Naive thymus-derived CD4-positive, alpha-beta T cell (primary cell): ENCODE measurements around the gene HIKESHI. TPM values are rescaled to one million over a fixed set of nuclear protein-coding genes. Genes with fewer than 3 reads are reported as not detected.
"Not testable (repeated sequence)": the region's sequence is repeated elsewhere in the genome, so short reads cannot be mapped to it uniquely, and the experiment has no call there.

ENCODE experiments used
- ATAC-seq: fragments of 150-1000 bp; cut with Tn5 transposase; 2 replicates; pipeline ENCODE4 v1.10.0; 2021; ENCODE audit warnings: mild to moderate bottlenecking, moderate library complexity
- CTCF ChIA-PET: fragments of 350-600 bp; sonication (Branson Sonifier 250); formaldehyde crosslinking; loops from one replicate; lab custom pipeline; 2021; ENCODE audit warnings: antibody characterized with exemption; lab: Charles Lee
- POLR2A ChIA-PET: fragments of 350-600 bp; sonication (Branson Sonifier 250); formaldehyde crosslinking; loops from one replicate; lab custom pipeline; 2021; ENCODE audit warnings: antibody characterized with exemption, inconsistent platforms; lab: Charles Lee
- DNase-seq, 9 donors: peaks; one replicate each; pipeline versions ENCODE4 v3.0.0 to v3.0.0-alpha.2; 2020 to 2022; ENCODE audit warnings: mixed read lengths in 1 of 9
- H3K27ac ChIP-seq: one replicate; pipeline ENCODE4 v1.7.0; 2013; ENCODE audit warnings: mild to moderate bottlenecking, low read depth, low read length, moderate library complexity
- H3K27me3 ChIP-seq, 2 donors: one replicate each; pipeline ENCODE4 v1.7.0; 2013; ENCODE audit warnings: low read length in 2 of 2, mild to moderate bottlenecking in 2 of 2, moderate library complexity in 2 of 2; ENCODE audit not compliant: control insufficient read depth in 2 of 2, insufficient read depth in 2 of 2
- H3K36me3 ChIP-seq, 3 experiments: 1 replicate in 2 of 3; 2 replicates in 1 of 3; pipeline ENCODE4 v1.7.0; 2013; ENCODE audit warnings: low read length in 3 of 3, mild to moderate bottlenecking in 3 of 3, moderate library complexity in 1 of 3; ENCODE audit not compliant: insufficient read depth in 3 of 3, control insufficient read depth in 2 of 3
- H3K4me1 ChIP-seq, 2 donors: one replicate each; pipeline ENCODE4 v1.7.0; 2013; ENCODE audit warnings: low read length in 2 of 2, mild to moderate bottlenecking in 2 of 2, moderate library complexity in 1 of 2; ENCODE audit not compliant: control insufficient read depth in 2 of 2, insufficient read depth in 2 of 2
- H3K4me3 ChIP-seq: 2 replicates; pipeline ENCODE4 v1.7.0; 2013; ENCODE audit warnings: mild to moderate bottlenecking, low read length
- H3K9me3 ChIP-seq, 3 experiments: 1 replicate in 2 of 3; 2 replicates in 1 of 3; pipeline ENCODE4 v1.7.0; 2013; ENCODE audit warnings: low read length in 3 of 3; ENCODE audit not compliant: control insufficient read depth in 2 of 3
- H3K27ac Mint-ChIP-seq, 9 donors: one replicate each; pipeline ENCODE4 v1.8.0; 2020 to 2022; ENCODE audit warnings: mixed read lengths in 9 of 9, mild to moderate bottlenecking in 8 of 9, moderate library complexity in 5 of 9, inconsistent platforms in 2 of 9
- H3K27me3 Mint-ChIP-seq, 5 donors: one replicate each; pipeline ENCODE4 v1.8.0; 2021 to 2022; ENCODE audit warnings: mixed read lengths in 5 of 5, mild to moderate bottlenecking in 1 of 5
- H3K36me3 Mint-ChIP-seq, 5 donors: one replicate each; pipeline ENCODE4 v1.8.0; 2020 to 2022; ENCODE audit warnings: mixed read lengths in 5 of 5, mild to moderate bottlenecking in 3 of 5, inconsistent platforms in 1 of 5
- H3K4me1 Mint-ChIP-seq, 7 donors: one replicate each; pipeline ENCODE4 v1.8.0; 2020 to 2022; ENCODE audit warnings: mixed read lengths in 7 of 7, mild to moderate bottlenecking in 3 of 7, inconsistent platforms in 1 of 7
- H3K4me3 Mint-ChIP-seq, 10 donors: one replicate each; pipeline ENCODE4 v1.8.0; 2020 to 2022; ENCODE audit warnings: mild to moderate bottlenecking in 10 of 10, mixed read lengths in 10 of 10, moderate library complexity in 6 of 10, inconsistent platforms in 2 of 10
- H3K9me3 Mint-ChIP-seq, 11 donors: one replicate each; pipeline ENCODE4 v1.8.0; 2020 to 2022; ENCODE audit warnings: mixed read lengths in 11 of 11, mild to moderate bottlenecking in 4 of 11, inconsistent platforms in 1 of 11, moderate library complexity in 1 of 11
- intact Hi-C, 2 donors: fragments of 100-400 bp; cut with micrococcal nuclease; formaldehyde crosslinking; loops; one replicate each; pipeline ENCODE4 v1.15.1; 2023
- polyA plus RNA-seq, 2 donors: library from polyadenylated mRNA; unstranded; fragments of 300-500 nt; fragmentation: Illumina TruSeq; gene quantifications; one replicate each; pipeline ENCODE4 v1.2.3, GENCODE V29; 2021
- total RNA-seq, 6 experiments: library from RNA in 5 of 6; stranded (reverse) in 5 of 6; gene quantifications; 1 replicate in 5 of 6; 2 replicates in 1 of 6; pipeline ENCODE4 v1.2.3 and lab custom pipeline; 2021 to 2026

The HIKESHI gene
- total and polyA plus RNA-seq, 7 experiments from 2014 or later: 16.7 to 88.7 (median 31.6) TPM

DNA sequence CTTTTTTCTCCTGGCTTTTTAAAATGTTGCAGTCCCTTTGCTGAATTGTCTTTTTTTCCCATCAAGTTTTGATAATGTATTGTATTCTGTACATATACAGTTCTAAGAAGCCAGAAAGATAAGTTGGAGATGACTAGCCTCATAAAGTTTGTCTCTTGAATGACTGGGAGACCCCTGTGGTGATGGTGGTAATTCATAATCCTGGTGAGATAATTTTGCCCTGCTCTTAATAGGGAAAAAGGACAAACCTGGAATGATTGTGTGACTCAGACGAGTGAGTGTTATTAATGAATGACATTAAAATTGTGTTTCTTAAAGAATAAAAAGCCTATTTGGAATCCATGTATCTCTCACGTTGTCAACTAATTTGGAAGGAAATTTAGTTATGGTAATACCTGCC lies 1.2 kb downstream of the HIKESHI start:
- Mint-ChIP-seq H3K9me3 (no peaks in the 10 kb centered on the region), H3K36me3 (peaks cover 0 to 4% (median 3%) of the 10 kb centered on the region in 5 donors), H3K27me3 (peaks cover 0 to 8% (median 0%) of the 10 kb centered on the region in 5 donors), H3K4me3 (peak overlapping the region; percentile 95 to 100 (median 100)), H3K4me1 (peaks cover 4 to 37% (median 32%) of the 10 kb centered on the region in 7 donors), H3K27ac (peak overlapping the region; percentile 37 to 100 (median 96))
- Histone ChIP-seq H3K9me3 (no peaks in the 10 kb centered on the region), H3K27me3 (no peaks in the 10 kb centered on the region), H3K27ac (no peak overlapping the region), H3K4me3 (peak overlapping the region; percentile 96), H3K4me1 (peaks cover 10 to 13% of the 10 kb centered on the region in 2 donors), H3K36me3 (peaks cover 0 to 4% (median 0%) of the 10 kb centered on the region in 3 experiments)
- no peak for ATAC-seq
- CTCF ChIA-PET: no interaction called here
- no peak for DNase-seq
- POLR2A ChIA-PET: interaction anchor here (0.6 to 2.3 kb wide), 4 partner anchors 31 to 642 kb away, joined by 3 to 11 read pairs (median 5); partner anchors contain the start of gene EED
- intact Hi-C loops: loop anchor here (5.0 to 10.0 kb wide), 4 partner anchors 502 to 732 kb away; partner anchors contain the start of genes TMEM126A (in 2 of the 2), PRSS23 (in 1 of the 2) and TMEM135 (in 1 of the 2)

- ATAC-seq, POLR2A ChIA-PET, H3K27ac Mint-ChIP-seq, H3K27me3 Mint-ChIP-seq, CTCF ChIA-PET, H3K27me3 ChIP-seq, H3K4me3 Mint-ChIP-seq, H3K4me1 ChIP-seq, H3K9me3 Mint-ChIP-seq, H3K9me3 ChIP-seq, H3K4me3 ChIP-seq, H3K36me3 ChIP-seq, H3K27ac ChIP-seq, DNase-seq: not testable (repeated sequence)
- peaks cover 23 to 61% (median 45%) of the 10 kb centered on the region in 7 donors for H3K4me1 Mint-ChIP-seq
- peaks cover 3 to 44% (median 32%) of the 10 kb centered on the region in 5 donors for H3K36me3 Mint-ChIP-seq
- intact Hi-C loops: loop anchor here (10.0 kb wide), 2 partner anchors 496 to 726 kb away; partner anchors contain the start of genes PRSS23 (in 1 of the 2) and TMEM135 (in 1 of the 2)
Observed at GRCh38 chr11:86308710-86309109, 6.7 kb downstream of the HIKESHI start.

- Mint-ChIP-seq H3K27me3 (no peaks in the 10 kb centered on the region), H3K36me3 (peaks cover 3 to 72% (median 53%) of the 10 kb centered on the region in 5 donors), H3K9me3 (peaks cover 0 to 3% (median 0%) of the 10 kb centered on the region in 11 donors), H3K27ac (no peak overlapping the region), H3K4me3 (no peak overlapping the region), H3K4me1 (peaks cover 19 to 51% (median 38%) of the 10 kb centered on the region in 7 donors)
- no peak for DNase-seq
- Histone ChIP-seq H3K27ac (no peak overlapping the region), H3K4me3 (no peak overlapping the region), H3K27me3 (no peaks in the 10 kb centered on the region), H3K9me3 (no peaks in the 10 kb centered on the region), H3K4me1 (no peaks in the 10 kb centered on the region), H3K36me3 (peaks cover 0 to 7% (median 0%) of the 10 kb centered on the region in 3 experiments)
- ChIA-PET POLR2A (no interaction called here), CTCF (no interaction called here)
- intact Hi-C loops: no loop called here
- no peak for ATAC-seq
Observed at GRCh38 chr11:86313793-86314192, 11.8 kb downstream of the HIKESHI start.

GRCh38 chr11:86314636-86315035 lies 12.6 kb downstream of the HIKESHI start:
- ChIA-PET CTCF (no interaction called here), POLR2A (interaction anchor here (0.6 kb wide), 1 partner anchor 77 kb away, joined by 3 read pairs; no protein-coding TSS in a partner anchor)
- Histone ChIP-seq H3K27me3 (no peaks in the 10 kb centered on the region), H3K9me3 (no peaks in the 10 kb centered on the region), H3K4me1 (no peaks in the 10 kb centered on the region), H3K27ac (no peak overlapping the region), H3K36me3 (peaks cover 0 to 11% (median 0%) of the 10 kb centered on the region in 3 experiments), H3K4me3 (no peak overlapping the region)
- Mint-ChIP-seq H3K27me3 (no peaks in the 10 kb centered on the region), H3K4me3 (no peak overlapping the region), H3K9me3 (peaks cover 0 to 3% (median 0%) of the 10 kb centered on the region in 11 donors), H3K36me3 (peaks cover 3 to 69% (median 50%) of the 10 kb centered on the region in 5 donors), H3K4me1 (peaks cover 20 to 43% (median 33%) of the 10 kb centered on the region in 7 donors), H3K27ac (no peak overlapping the region)
- intact Hi-C loops: no loop called here
- DNase-seq (no peak), ATAC-seq (no peak)

- Histone ChIP-seq H3K4me3 (no peak overlapping the region), H3K9me3 (no peaks in the 10 kb centered on the region), H3K36me3 (peaks cover 0 to 38% (median 6%) of the 10 kb centered on the region in 3 experiments), H3K27ac (no peak overlapping the region), H3K27me3 (no peaks in the 10 kb centered on the region), H3K4me1 (no peaks in the 10 kb centered on the region)
- CTCF ChIA-PET: no interaction called here
- Mint-ChIP-seq H3K27ac (peak overlapping the region in 1 of 9 donors; percentile 26), H3K9me3 (peaks cover 0 to 20% (median 5%) of the 10 kb centered on the region in 11 donors), H3K4me1 (peaks cover 0 to 7% (median 5%) of the 10 kb centered on the region in 7 donors), H3K36me3 (peaks cover 12 to 80% (median 67%) of the 10 kb centered on the region in 5 donors), H3K4me3 (no peak overlapping the region), H3K27me3 (no peaks in the 10 kb centered on the region)
- DNase-seq: no peak
- POLR2A ChIA-PET: no interaction called here
- ATAC-seq: no peak
- intact Hi-C loops: no loop called here
Observed at GRCh38 chr11:86335131-86335767, 33.2 kb downstream of the HIKESHI start.

DNA sequence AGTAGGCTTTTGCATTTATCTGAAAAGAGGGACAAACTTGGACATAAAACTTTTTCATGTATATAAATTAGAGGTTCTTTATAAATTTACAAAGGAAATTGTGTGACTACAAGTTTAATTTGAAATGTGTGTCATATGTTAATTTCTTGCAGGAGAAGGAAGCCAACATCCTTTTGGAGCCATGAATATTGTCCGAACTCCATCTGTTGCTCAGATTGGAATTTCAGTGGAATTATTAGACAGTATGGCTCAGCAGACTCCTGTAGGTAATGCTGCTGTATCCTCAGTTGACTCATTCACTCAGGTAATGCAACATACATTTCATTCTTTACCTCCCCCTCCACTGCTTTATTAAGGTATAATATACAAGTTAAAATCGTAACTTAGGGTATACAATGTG lies 35.2 kb downstream of the HIKESHI start:
- H3K4me1 Mint-ChIP-seq: peaks cover 6 to 18% (median 10%) of the 10 kb centered on the region in 7 donors
- Histone ChIP-seq H3K4me3 (no peak overlapping the region), H3K36me3 (peaks cover 0 to 38% (median 6%) of the 10 kb centered on the region in 3 experiments), H3K4me1 (no peaks in the 10 kb centered on the region), H3K9me3 (no peaks in the 10 kb centered on the region), H3K27me3 (no peaks in the 10 kb centered on the region), H3K27ac (no peak overlapping the region)
- H3K27ac Mint-ChIP-seq: no peak overlapping the region
- ATAC-seq: no peak
- no peak for DNase-seq
- CTCF ChIA-PET: no interaction called here
- peaks cover 12 to 89% (median 72%) of the 10 kb centered on the region in 5 donors for H3K36me3 Mint-ChIP-seq
- no peak overlapping the region for H3K4me3 Mint-ChIP-seq
- peaks cover 0 to 20% (median 5%) of the 10 kb centered on the region in 11 donors for H3K9me3 Mint-ChIP-seq
- POLR2A ChIA-PET: interaction anchor here (0.6 kb wide), 1 partner anchor 1180 kb away, joined by 3 read pairs; no protein-coding TSS in a partner anchor
- no peaks in the 10 kb centered on the region for H3K27me3 Mint-ChIP-seq
- intact Hi-C loops: no loop called here
